Stimulated activated CD8-positive, alpha-beta memory T cell treated with anti-CD3 and anti-CD28 coated beads, Interleukin-15, amount 100 ng/mL, for 1 hour (primary cell): ENCODE results near the gene NEUROG1.

Experiments used
- DNase-seq: peaks from one replicate; pipeline ENCODE4 v3.0.0-alpha.2; 2020; ENCODE audit warnings: low read depth

Gene NEUROG1

GRCh38 chr5:135493406-135494180, 42.2 kb downstream of the NEUROG1 start:
- no peak for DNase-seq

- no peak for DNase-seq
Observed at GRCh38 chr5:135492319-135492626, 43.5 kb downstream of the NEUROG1 start.

- no peak for DNase-seq
Observed at GRCh38 chr5:135491552-135492318, 44.0 kb downstream of the NEUROG1 start.

GRCh38 chr5:135491038-135491551, 44.7 kb downstream of the NEUROG1 start:
- DNase-seq: no peak

- no peak for DNase-seq
Observed at GRCh38 chr5:135490245-135491037, 45.3 kb downstream of the NEUROG1 start.

GRCh38 chr5:135489466-135490244, 46.1 kb downstream of the NEUROG1 start:
- DNase-seq: no peak

- DNase-seq: no peak
Observed at GRCh38 chr5:135488727-135489465, 46.9 kb downstream of the NEUROG1 start.

GRCh38 chr5:135487839-135488514, 47.8 kb downstream of the NEUROG1 start:
- no peak for DNase-seq

GRCh38 chr5:135487037-135487395, 48.7 kb downstream of the NEUROG1 start:
- no peak for DNase-seq

GRCh38 chr5:135486131-135487036, 49.4 kb downstream of the NEUROG1 start:
- DNase-seq: no peak

GRCh38 chr5:135484674-135485086, 51.1 kb downstream of the NEUROG1 start:
- no peak for DNase-seq
